IMR-90 (cell line): Measurements from ENCODE around the gene THRB. TPM values are rescaled to one million over a fixed set of nuclear protein-coding genes. Genes with fewer than 3 reads are reported as not detected.
"Not testable (repeated sequence)": the region's sequence is repeated elsewhere in the genome, so short reads cannot be mapped to it uniquely, and the experiment has no call there.

Source experiments
- ATAC-seq: fragments of 200-7000 bp; cut with Tn5 transposase; 2 replicates; pipeline ENCODE4 v1.9.1; 2020; ENCODE audit warnings: low read depth, mild to moderate bottlenecking, moderate library complexity
- BruUV-seq: library from RNA; stranded (reverse); fragments of 400-500 nt; replicated peaks from 2 replicates; lab custom pipeline; 2021; lab: Mats Ljungman, UMichigan
- CTCF ChIA-PET: fragments of 300-600 bp; formaldehyde crosslinking; extraction: SDS; loops from one replicate; lab custom pipeline; 2021; ENCODE audit warnings: antibody characterized with exemption; lab: Yijun Ruan, JAX
- POLR2A ChIA-PET: fragments of 300-600 bp; sonication (Branson Sonifier 250); formaldehyde crosslinking; loops from one replicate; lab custom pipeline; 2022; ENCODE audit warnings: antibody characterized with exemption; ENCODE audit not compliant: unreplicated experiment; lab: Charles Lee
- DNase-seq: peaks from one replicate; pipeline ENCODE4 v3.0.0; 2013
- H2AFZ ChIP-seq: replicated peaks from 2 replicates; pipeline ENCODE3; 2013; ENCODE audit warnings: low read length, mild to moderate bottlenecking; ENCODE audit not compliant: poor library complexity
- H2AK5ac ChIP-seq: 2 replicates; pipeline ENCODE4 v1.6.1; 2013; ENCODE audit warnings: low read depth, low read length, inconsistent platforms
- H2AK9ac ChIP-seq: replicated peaks from 2 replicates; pipeline ENCODE3; 2013; ENCODE audit warnings: mild to moderate bottlenecking, low read depth, low read length, moderate library complexity; ENCODE audit not compliant: poor library complexity
- H2BK120ac ChIP-seq: 2 replicates; pipeline ENCODE4 v1.6.1; 2013; ENCODE audit warnings: low read depth, low read length, inconsistent platforms
- H2BK15ac ChIP-seq: 3 replicates; pipeline ENCODE4 v1.6.1; 2013; ENCODE audit warnings: low read depth, low read length, inconsistent platforms
- H2BK20ac ChIP-seq: 2 replicates; pipeline ENCODE4 v1.6.1; 2013; ENCODE audit warnings: low read depth, mild to moderate bottlenecking, inconsistent platforms, low read length, moderate library complexity
- H2BK5ac ChIP-seq: 2 replicates; pipeline ENCODE4 v1.6.1; 2013; ENCODE audit warnings: mild to moderate bottlenecking, low read depth, low read length, inconsistent platforms; ENCODE audit not compliant: poor library complexity, severe bottlenecking
- H3K14ac ChIP-seq: replicated peaks from 2 replicates; pipeline ENCODE4 v1.6.1; 2013; ENCODE audit warnings: low read depth, low read length, inconsistent platforms
- H3K18ac ChIP-seq: 2 replicates; pipeline ENCODE4 v1.6.1; 2013; ENCODE audit warnings: low read depth, low read length, control low read depth
- H3K23ac ChIP-seq: 2 replicates; pipeline ENCODE4 v1.6.1; 2013; ENCODE audit warnings: low read depth, low read length, inconsistent platforms
- H3K27ac ChIP-seq: 2 replicates; pipeline ENCODE4 v1.5.1; 2013; ENCODE audit warnings: mild to moderate bottlenecking, control low read depth, low read length; ENCODE audit not compliant: insufficient read depth
- H3K27me3 ChIP-seq: 2 replicates; pipeline ENCODE4 v1.6.1; 2013; ENCODE audit warnings: low read length; ENCODE audit not compliant: control insufficient read depth, insufficient read depth
- H3K36me3 ChIP-seq: 2 replicates; pipeline ENCODE4 v1.6.1; 2013; ENCODE audit warnings: low read length, mixed read lengths; ENCODE audit not compliant: control insufficient read depth, insufficient read depth
- H3K4ac ChIP-seq: 2 replicates; pipeline ENCODE4 v1.6.1; 2013; ENCODE audit warnings: low read depth, low read length, inconsistent platforms
- H3K4me1 ChIP-seq: 2 replicates; pipeline ENCODE4 v1.6.1; 2013; ENCODE audit warnings: low read length, mixed read lengths; ENCODE audit not compliant: control insufficient read depth, insufficient read depth
- H3K4me2 ChIP-seq: 2 replicates; pipeline ENCODE4 v1.6.1; 2013; ENCODE audit warnings: low read depth, mild to moderate bottlenecking, control low read depth, low read length, moderate library complexity
- H3K4me3 ChIP-seq: 2 replicates; pipeline ENCODE4 v1.5.1; 2013; ENCODE audit warnings: low read depth, mild to moderate bottlenecking, control low read depth, low read length, moderate library complexity; ENCODE audit not compliant: insufficient read depth
- H3K56ac ChIP-seq: 2 replicates; pipeline ENCODE4 v1.6.1; 2013; ENCODE audit warnings: low read length, inconsistent platforms; ENCODE audit not compliant: insufficient read depth; ENCODE audit errors: extremely low read depth
- H3K79me1 ChIP-seq, 2 experiments: 2 replicates each; pipeline ENCODE4 v1.6.1; 2013; ENCODE audit warnings: low read length in 2 of 2, inconsistent platforms in 1 of 2, low read depth in 1 of 2
- H3K9ac ChIP-seq: 2 replicates; pipeline ENCODE4 v1.6.1; 2013; ENCODE audit warnings: low read depth, low read length, control low read depth
- H3K9me1 ChIP-seq: 2 replicates; pipeline ENCODE4 v1.6.1; 2013; ENCODE audit warnings: low read length, inconsistent platforms; ENCODE audit not compliant: insufficient read depth
- H3K9me3 ChIP-seq: 2 replicates; pipeline ENCODE4 v1.6.1; 2013; ENCODE audit warnings: low read length; ENCODE audit not compliant: control insufficient read depth, insufficient read depth
- H4K20me1 ChIP-seq: 2 replicates; pipeline ENCODE4 v1.6.1; 2013; ENCODE audit warnings: low read length, inconsistent platforms; ENCODE audit not compliant: insufficient read depth
- H4K5ac ChIP-seq: 2 replicates; pipeline ENCODE4 v1.6.1; 2013; ENCODE audit warnings: mild to moderate bottlenecking, low read depth, low read length, control low read depth
- H4K8ac ChIP-seq, 2 experiments: 2 replicates each; pipeline ENCODE4 v1.6.1; 2013; ENCODE audit warnings: low read depth in 2 of 2, low read length in 2 of 2, control low read depth in 1 of 2, inconsistent platforms in 1 of 2
- H4K91ac ChIP-seq: 2 replicates; pipeline ENCODE4 v1.6.1; 2013; ENCODE audit warnings: low read depth, low read length, inconsistent platforms; ENCODE audit not compliant: insufficient read depth
- BHLHE40 ChIP-seq: fragments of 150-350 bp; IDR thresholded peaks from 2 replicates; pipeline ENCODE4 v1.6.1; 2016; ENCODE audit warnings: mild to moderate bottlenecking, low read depth, low read length
- CEBPB ChIP-seq: IDR thresholded peaks from 2 replicates; pipeline ENCODE4 v1.6.1; 2012; ENCODE audit warnings: low read depth, low read length, improper control_type of control experiment
- POLR2A ChIP-seq: IDR thresholded peaks from 2 replicates; pipeline ENCODE4 v1.6.1; 2012; ENCODE audit warnings: mild to moderate bottlenecking, low read depth, low read length
- RFX5 ChIP-seq: IDR thresholded peaks from 2 replicates; pipeline ENCODE4 v1.8.0; 2012; ENCODE audit warnings: low read depth, mild to moderate bottlenecking, low read length, moderate library complexity
- USF2 ChIP-seq: fragments of 150-350 bp; IDR thresholded peaks from 2 replicates; pipeline ENCODE4 v1.6.1; 2017; ENCODE audit warnings: mild to moderate bottlenecking, antibody characterized with exemption, low read length, low read depth
- WGBS, 2 experiments: methylation state at CpG; one replicate each; pipeline versions ENCODE4 v1.1.5 to v1.1.7; 2013; ENCODE audit warnings: missing lambda C conversion rate in 2 of 2; ENCODE audit not compliant: insufficient read length in 1 of 2; ENCODE audit errors: extremely low coverage in 2 of 2; 5-methylcytosine and 5-hydroxymethylcytosine counted together
- dilution Hi-C: fragments of 300-500 bp; cut with HindIII; formaldehyde crosslinking; loops from one replicate; pipeline ENCODE4 v1.14.3; 2018; ENCODE audit warnings: low sequenced_read_pairs; ENCODE audit not compliant: unreplicated experiment
- in situ Hi-C: fragments of 300-500 bp; cut with MboI; formaldehyde crosslinking; loops from 3 replicates; pipeline ENCODE4 v1.14.3; 2019; ENCODE audit warnings: low sequenced_read_pairs, inconsistent platforms, mixed read lengths
- intact Hi-C: fragments of 100-400 bp; cut with micrococcal nuclease; formaldehyde crosslinking; loops from 2 replicates; pipeline ENCODE4 v1.10.0; 2022
- polyA plus RNA-seq, 3 experiments: library from polyadenylated mRNA; depleted of rRNA; stranded (reverse); fragments of >200 nt; gene quantifications; 2 replicates each; pipeline ENCODE4 v1.2.3, GENCODE V29; 2012; ENCODE audit warnings: low replicate concordance in 1 of 3
- total RNA-seq: library from RNA; depleted of rRNA; stranded (reverse); fragments of >200 nt; gene quantifications from 2 replicates; pipeline ENCODE4 v1.2.3, GENCODE V29; 2012

THRB gene
- total and polyA plus RNA-seq, 2 of the 4 experiments (the other 2 are of a cell fraction) = under 0.01 TPM; not detected in 1

DNA sequence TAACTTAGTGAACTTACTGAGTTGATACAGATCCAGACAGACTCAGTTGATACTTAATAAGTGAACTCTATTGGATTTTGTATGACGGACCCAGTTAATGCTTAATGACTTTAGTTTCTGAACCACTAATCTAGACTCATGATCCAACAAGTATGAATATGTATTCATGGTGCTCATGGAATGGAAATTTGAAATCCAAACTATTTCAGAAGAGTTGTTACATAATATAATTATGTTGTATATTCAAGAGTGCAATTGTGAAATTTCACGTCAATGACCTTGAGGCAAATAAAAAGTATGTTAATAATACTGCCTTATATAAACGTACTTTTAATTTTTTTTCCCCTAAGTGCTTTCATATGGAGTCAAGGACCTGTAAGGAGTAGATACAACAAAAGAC lies 78.8 kb downstream of the THRB start:
- no peak overlapping the region for H3K4me3 ChIP-seq
- no peaks in the 10 kb centered on the region for H3K9me1 ChIP-seq
- no peak overlapping the region for H2BK20ac ChIP-seq
- H3K9me3 ChIP-seq = no peaks in the 10 kb centered on the region
- no peak overlapping the region for H3K56ac ChIP-seq
- no TSS peak for BruUV-seq
- intact Hi-C loops (no loop called here), in situ Hi-C loops (no loop called here), dilution Hi-C loops (no loop called here)
- no peaks in the 10 kb centered on the region for H3K79me1 ChIP-seq
- H3K9ac ChIP-seq = no peak overlapping the region
- POLR2A ChIA-PET = no interaction called here
- H3K23ac ChIP-seq = no peak overlapping the region
- no peak overlapping the region for H2BK120ac ChIP-seq
- H4K91ac ChIP-seq = no peak overlapping the region
- no peaks in the 10 kb centered on the region for H3K4me1 ChIP-seq
- H3K4me2 ChIP-seq = no peak overlapping the region
- H3K14ac ChIP-seq = no peak overlapping the region
- ATAC-seq (no peak), DNase-seq (no peak)
- H2AFZ ChIP-seq = no peak overlapping the region
- H2BK5ac ChIP-seq = no peak overlapping the region
- TF ChIP-seq POLR2A = no peak
- TF ChIP-seq BHLHE40 = no peak
- TF ChIP-seq RFX5 = no peak
- TF ChIP-seq CEBPB = no peak
- no peak for TF ChIP-seq USF2
- H4K20me1 ChIP-seq = no peaks in the 10 kb centered on the region
- no CpG with 5 or more reads among the region's 3 CpGs for WGBS, 2 experiments
- H2AK5ac ChIP-seq = no peak overlapping the region
- H2AK9ac ChIP-seq = no peak overlapping the region
- H2BK15ac ChIP-seq = no peak overlapping the region
- no peak overlapping the region for H4K5ac ChIP-seq
- no peak overlapping the region for H4K8ac ChIP-seq
- H3K4ac ChIP-seq = no peak overlapping the region
- H3K36me3 ChIP-seq = no peaks in the 10 kb centered on the region
- CTCF ChIA-PET = no interaction called here
- no peak overlapping the region for H3K18ac ChIP-seq
- H3K27ac ChIP-seq = no peak overlapping the region
- no peaks in the 10 kb centered on the region for H3K27me3 ChIP-seq

DNA sequence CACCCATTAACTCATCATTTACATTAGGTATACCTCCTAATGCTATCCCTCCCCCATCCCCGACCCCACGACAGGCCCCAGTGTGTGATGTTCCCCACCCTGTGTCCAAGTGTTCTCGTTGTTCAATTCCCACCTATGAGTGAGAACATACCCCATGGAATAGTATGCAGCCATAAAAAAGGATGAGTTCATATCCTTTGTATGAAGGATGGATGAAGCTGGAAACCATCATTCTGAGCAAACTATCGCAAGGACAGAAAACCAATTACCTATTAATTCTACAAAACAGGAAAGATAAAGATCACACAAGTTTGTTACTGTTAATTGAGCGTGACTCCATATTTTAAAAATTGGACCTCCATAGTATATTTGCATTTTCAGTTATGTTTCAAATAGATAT lies 81.0 kb downstream of the THRB start:
- H3K9ac ChIP-seq, H4K8ac ChIP-seq, H3K23ac ChIP-seq, H3K9me3 ChIP-seq, H3K4ac ChIP-seq, in situ Hi-C loops, H3K18ac ChIP-seq, H3K27ac ChIP-seq, H2AFZ ChIP-seq, H4K91ac ChIP-seq, H3K14ac ChIP-seq, BruUV-seq, POLR2A ChIA-PET, H2BK5ac ChIP-seq, DNase-seq, H3K4me2 ChIP-seq, intact Hi-C loops, H3K9me1 ChIP-seq, H3K36me3 ChIP-seq, H4K5ac ChIP-seq, CTCF ChIA-PET, H3K56ac ChIP-seq, H2BK20ac ChIP-seq, H3K27me3 ChIP-seq, H3K4me3 ChIP-seq, ATAC-seq, H3K79me1 ChIP-seq, H2AK5ac ChIP-seq, H2BK120ac ChIP-seq, H4K20me1 ChIP-seq, H2AK9ac ChIP-seq, H2BK15ac ChIP-seq, H3K4me1 ChIP-seq, dilution Hi-C loops: not testable (repeated sequence)
- no CpG with 5 or more reads among the region's 5 CpGs for WGBS, 2 experiments
